OCI-LY3 (cell line): ENCODE data around the gene KRT6B.

Source experiments
- EZH2phosphoT487 ChIP-seq: fragments of 200-600 bp; shearing (Covaris generic); IDR thresholded peaks from 2 replicates; pipeline ENCODE4 v1.6.1; 2018; ENCODE audit warnings: antibody characterized with exemption, mixed run types, low read depth
- TF ChIP-seq, protein P1 (sequence below): fragments of 200-600, 300-600 bp; sonication (generic); IDR thresholded peaks from 2 replicates; pipeline ENCODE4 v1.5.1; 2014; ENCODE audit warnings: antibody characterized with exemption, low read length, low read depth

DNA sequence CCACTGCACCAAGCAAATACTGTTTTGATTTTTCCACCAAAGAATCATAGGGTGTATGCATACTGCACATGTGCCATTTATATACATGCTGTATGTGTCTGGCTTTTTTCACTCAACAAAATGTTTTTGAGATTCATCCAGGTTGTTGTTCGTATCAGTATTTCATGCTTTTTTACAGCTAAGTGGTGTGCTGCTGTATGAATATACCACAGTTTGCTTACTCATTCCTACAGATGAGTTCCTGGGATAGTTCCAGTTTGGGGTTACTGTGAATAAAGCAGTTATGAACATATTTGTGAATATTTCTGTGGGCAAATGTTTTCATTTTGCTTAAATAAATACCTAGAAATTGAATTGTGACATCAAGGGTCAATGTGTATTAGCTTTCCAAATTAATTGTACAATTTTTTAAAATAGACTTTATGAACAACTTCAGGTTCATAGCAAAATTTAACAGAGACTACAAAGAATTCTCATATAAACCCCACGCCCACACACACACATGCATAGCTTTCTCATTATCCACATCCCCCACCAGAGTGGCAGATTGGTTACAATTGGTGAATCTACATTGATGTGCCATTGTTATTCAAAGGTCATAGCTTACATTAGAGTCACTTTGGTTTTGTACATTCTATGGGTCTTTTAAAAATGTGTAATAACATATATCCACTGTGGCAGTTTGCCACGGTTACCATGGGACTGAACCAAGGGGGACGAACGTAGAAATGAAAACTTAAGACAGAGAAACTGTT is 48.0 kb upstream of the KRT6B start:
- TF ChIP-seq, protein P1, sequence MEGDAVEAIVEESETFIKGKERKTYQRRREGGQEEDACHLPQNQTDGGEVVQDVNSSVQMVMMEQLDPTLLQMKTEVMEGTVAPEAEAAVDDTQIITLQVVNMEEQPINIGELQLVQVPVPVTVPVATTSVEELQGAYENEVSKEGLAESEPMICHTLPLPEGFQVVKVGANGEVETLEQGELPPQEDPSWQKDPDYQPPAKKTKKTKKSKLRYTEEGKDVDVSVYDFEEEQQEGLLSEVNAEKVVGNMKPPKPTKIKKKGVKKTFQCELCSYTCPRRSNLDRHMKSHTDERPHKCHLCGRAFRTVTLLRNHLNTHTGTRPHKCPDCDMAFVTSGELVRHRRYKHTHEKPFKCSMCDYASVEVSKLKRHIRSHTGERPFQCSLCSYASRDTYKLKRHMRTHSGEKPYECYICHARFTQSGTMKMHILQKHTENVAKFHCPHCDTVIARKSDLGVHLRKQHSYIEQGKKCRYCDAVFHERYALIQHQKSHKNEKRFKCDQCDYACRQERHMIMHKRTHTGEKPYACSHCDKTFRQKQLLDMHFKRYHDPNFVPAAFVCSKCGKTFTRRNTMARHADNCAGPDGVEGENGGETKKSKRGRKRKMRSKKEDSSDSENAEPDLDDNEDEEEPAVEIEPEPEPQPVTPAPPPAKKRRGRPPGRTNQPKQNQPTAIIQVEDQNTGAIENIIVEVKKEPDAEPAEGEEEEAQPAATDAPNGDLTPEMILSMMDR = no peak
- TF ChIP-seq EZH2phosphoT487 = no peak
